ENCODE data around the gene FBXO42. TPM values are rescaled to one million over a fixed set of nuclear protein-coding genes. Genes with fewer than 3 reads are reported as not detected.
"Not testable (repeated sequence)": the region's sequence is repeated elsewhere in the genome, so short reads cannot be mapped to it uniquely, and the experiment has no call there.

FBXO42 gene
- total RNA-seq, 1 experiment from 2014 or later, result 21.9 TPM

DNA sequence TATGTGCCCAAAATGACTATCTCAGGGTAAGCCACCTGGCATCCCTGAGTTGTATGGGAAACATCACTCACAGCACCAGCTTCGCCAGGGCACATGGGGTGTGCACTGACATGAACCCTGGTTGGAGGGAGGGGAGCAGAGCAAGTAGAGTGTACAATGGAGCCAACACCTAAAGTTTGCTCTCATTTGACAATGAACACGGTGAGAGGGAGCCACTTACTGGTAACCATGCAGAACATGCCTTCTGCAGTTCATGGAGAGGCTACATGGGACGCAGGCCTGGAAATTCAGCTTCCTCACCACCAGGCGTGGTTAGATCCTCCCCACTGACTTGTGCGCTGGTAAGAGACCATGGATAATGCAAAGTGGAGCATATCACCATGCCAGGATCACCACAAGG, 105.3 kb downstream of the FBXO42 start:
- Mint-ChIP-seq H3K9me3 (ENCODE audit: unreplicated experiment) (no peaks in the 10 kb centered on the region), H3K27ac (ENCODE audit: low read depth, unreplicated experiment) (peak overlapping the region; percentile 27), H3K27me3 (ENCODE audit: insufficient read depth, unreplicated experiment) (no peaks in the 10 kb centered on the region), H3K36me3 (ENCODE audit: insufficient read depth, unreplicated experiment) (peaks cover 73% of the 10 kb centered on the region), H3K4me1 (ENCODE audit: insufficient read depth, unreplicated experiment) (peaks cover 33% of the 10 kb centered on the region), H3K4me3 (ENCODE audit: unreplicated experiment) (no peak overlapping the region)
- BruUV-seq (replicated peaks), result no TSS peak
- TF ChIP-seq, protein P1, sequence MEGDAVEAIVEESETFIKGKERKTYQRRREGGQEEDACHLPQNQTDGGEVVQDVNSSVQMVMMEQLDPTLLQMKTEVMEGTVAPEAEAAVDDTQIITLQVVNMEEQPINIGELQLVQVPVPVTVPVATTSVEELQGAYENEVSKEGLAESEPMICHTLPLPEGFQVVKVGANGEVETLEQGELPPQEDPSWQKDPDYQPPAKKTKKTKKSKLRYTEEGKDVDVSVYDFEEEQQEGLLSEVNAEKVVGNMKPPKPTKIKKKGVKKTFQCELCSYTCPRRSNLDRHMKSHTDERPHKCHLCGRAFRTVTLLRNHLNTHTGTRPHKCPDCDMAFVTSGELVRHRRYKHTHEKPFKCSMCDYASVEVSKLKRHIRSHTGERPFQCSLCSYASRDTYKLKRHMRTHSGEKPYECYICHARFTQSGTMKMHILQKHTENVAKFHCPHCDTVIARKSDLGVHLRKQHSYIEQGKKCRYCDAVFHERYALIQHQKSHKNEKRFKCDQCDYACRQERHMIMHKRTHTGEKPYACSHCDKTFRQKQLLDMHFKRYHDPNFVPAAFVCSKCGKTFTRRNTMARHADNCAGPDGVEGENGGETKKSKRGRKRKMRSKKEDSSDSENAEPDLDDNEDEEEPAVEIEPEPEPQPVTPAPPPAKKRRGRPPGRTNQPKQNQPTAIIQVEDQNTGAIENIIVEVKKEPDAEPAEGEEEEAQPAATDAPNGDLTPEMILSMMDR (IDR thresholded peaks at IDR 0.05; ENCODE audit: unreplicated experiment), result no peak
- POLR2A ChIA-PET, result interaction anchor here (0.6 kb wide), 3 partner anchors 28 to 679 kb away, joined by 3 to 4 read pairs (median 3); no protein-coding TSS in a partner anchor
- CTCF ChIA-PET, result interaction anchor here (0.8 to 2.7 kb wide), 5 partner anchors 60 to 168 kb away, joined by 4 to 19 read pairs (median 5); no protein-coding TSS in a partner anchor
- intact Hi-C loops (cut with micrococcal nuclease), result loop anchor here (10.0 kb wide), 2 partner anchors 102 to 242 kb away; partner anchors contain the start of gene SRARP
- DNase-seq (ENCODE audit: unreplicated experiment), result no peak

DNA sequence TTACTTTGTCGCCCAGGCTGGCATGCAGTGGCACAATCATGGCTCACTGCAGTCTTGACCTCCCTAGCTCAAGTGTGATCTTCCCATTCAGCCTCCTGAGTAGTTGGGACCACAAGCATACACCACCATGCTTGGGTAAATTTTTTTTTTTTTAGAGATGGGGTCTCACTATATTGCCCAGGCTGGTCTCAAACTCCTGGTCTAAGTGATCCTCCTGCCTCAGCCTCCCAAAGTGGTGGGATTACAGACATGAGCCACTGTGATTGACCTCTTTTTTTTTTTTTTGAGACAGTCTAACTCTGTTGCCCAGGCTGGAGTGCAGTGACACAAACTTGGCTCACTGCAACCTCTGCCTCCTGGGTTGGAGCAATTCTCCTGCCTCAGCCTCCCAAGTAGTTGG, 106.0 kb downstream of the FBXO42 start:
- BruUV-seq (replicated peaks); H3K9me3 Mint-ChIP-seq (ENCODE audit: unreplicated experiment); H3K4me3 Mint-ChIP-seq (ENCODE audit: unreplicated experiment); DNase-seq (ENCODE audit: unreplicated experiment); H3K27ac Mint-ChIP-seq (ENCODE audit: low read depth, unreplicated experiment); H3K27me3 Mint-ChIP-seq (ENCODE audit: insufficient read depth, unreplicated experiment): not testable (repeated sequence)
- H3K4me1 Mint-ChIP-seq (ENCODE audit: insufficient read depth, unreplicated experiment), result peaks cover 33% of the 10 kb centered on the region
- intact Hi-C loops (cut with micrococcal nuclease), result loop anchor here (10.0 kb wide), 2 partner anchors 101 to 241 kb away; partner anchors contain the start of gene SRARP
- peaks cover 66% of the 10 kb centered on the region for H3K36me3 Mint-ChIP-seq (ENCODE audit: insufficient read depth, unreplicated experiment)
- CTCF ChIA-PET, result interaction anchor here (0.6 to 6.2 kb wide), 6 partner anchors 11 to 239 kb away, joined by 3 to 79 read pairs (median 10); partner anchors contain the start of gene CPLANE2
- POLR2A ChIA-PET, result interaction anchor here (0.6 to 1.1 kb wide), 2 partner anchors 9 to 232 kb away, joined by 3 to 4 read pairs; partner anchors contain the start of gene CPLANE2

DNA sequence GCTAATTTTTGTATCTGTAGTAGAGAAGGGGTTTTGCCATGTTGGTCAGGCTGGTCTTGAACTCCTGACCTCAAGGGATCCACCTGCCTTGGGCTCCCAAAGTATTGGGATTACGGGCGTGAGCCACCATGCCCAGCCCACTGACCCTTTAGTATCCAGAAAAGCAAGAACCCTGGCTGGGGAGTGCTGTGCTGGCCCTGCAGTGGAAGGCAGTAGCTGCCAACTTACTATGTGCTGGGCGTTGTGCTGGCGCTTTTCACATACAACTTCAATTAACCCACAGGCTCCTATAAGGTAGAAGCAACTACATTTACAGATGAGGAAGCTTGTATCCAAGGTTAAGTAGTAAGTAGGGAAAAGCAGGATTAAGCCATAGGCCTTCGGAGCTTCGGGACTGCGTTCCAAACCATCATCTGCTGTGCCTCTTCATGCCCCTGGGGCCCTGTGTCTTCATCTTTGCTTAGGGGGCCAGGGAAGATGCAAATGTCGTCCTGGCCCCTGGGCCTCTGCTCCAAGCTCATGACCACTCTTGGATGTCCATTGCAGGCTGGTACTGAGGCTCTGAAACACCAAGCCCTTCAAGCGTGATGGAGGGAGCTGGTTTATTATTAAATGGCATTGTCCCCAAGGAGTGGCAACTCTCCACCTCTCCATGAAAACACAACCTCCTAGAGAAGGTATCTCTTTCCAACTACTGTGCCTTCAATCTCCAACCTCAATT, 106.6 kb downstream of the FBXO42 start:
- ChIA-PET CTCF (interaction anchor here (0.6 to 6.2 kb wide), 12 partner anchors 10 to 238 kb away, joined by 3 to 79 read pairs (median 4); partner anchors contain the start of gene CPLANE2), POLR2A (interaction anchor here (0.6 to 2.4 kb wide), 5 partner anchors 8 to 231 kb away, joined by 3 to 12 read pairs (median 4); partner anchors contain the start of gene CPLANE2)
- no peak overlapping the region for H3K27ac Mint-ChIP-seq (ENCODE audit: low read depth, unreplicated experiment)
- intact Hi-C loops (cut with micrococcal nuclease), result loop anchor here (2.0 to 10.0 kb wide), 4 partner anchors 57 to 241 kb away; partner anchors contain the start of gene SRARP
- peaks cover 60% of the 10 kb centered on the region for H3K36me3 Mint-ChIP-seq (ENCODE audit: insufficient read depth, unreplicated experiment)
- H3K4me1 Mint-ChIP-seq (ENCODE audit: insufficient read depth, unreplicated experiment), result peaks cover 29% of the 10 kb centered on the region
- no peaks in the 10 kb centered on the region for H3K27me3 Mint-ChIP-seq (ENCODE audit: insufficient read depth, unreplicated experiment)
- no TSS peak for BruUV-seq (replicated peaks)
- H3K9me3 Mint-ChIP-seq (ENCODE audit: unreplicated experiment), result no peaks in the 10 kb centered on the region
- TF ChIP-seq, protein P1 (IDR thresholded peaks at IDR 0.05; ENCODE audit: unreplicated experiment), result no peak
- no peak overlapping the region for H3K4me3 Mint-ChIP-seq (ENCODE audit: unreplicated experiment)
- DNase-seq (ENCODE audit: unreplicated experiment), result no peak

DNA sequence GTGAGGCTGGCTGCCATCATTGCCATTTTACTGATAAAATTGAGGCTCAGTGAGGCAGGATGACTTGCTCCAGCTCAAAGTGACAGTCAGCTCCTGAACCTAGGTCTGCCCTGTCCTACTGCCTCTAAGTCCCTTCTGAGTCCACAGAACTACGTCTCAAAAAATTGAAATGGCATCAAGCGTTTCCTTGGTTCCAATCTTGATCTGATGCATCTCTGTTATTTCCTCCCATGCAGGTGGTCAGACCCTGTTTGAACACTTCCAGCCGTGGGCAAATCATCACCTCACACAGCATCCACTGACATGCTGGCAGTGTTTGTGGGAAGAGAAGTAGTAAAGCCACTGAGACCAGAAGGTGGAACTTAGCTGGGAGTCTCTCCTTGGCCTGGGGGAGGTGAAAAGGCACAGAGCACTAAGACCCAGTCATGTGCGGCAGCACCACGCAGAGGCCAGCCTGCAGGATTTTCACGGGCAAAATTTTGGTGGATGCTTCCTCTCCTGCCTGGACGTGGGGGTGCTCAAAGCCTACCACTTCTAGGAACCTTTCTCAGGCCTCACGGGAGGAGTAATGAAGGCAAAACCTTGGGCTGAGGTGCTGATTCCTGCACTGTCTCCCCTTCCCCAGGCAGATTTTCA, 107.5 kb downstream of the FBXO42 start:
- Mint-ChIP-seq H3K4me3 (ENCODE audit: unreplicated experiment) (no peak overlapping the region), H3K9me3 (ENCODE audit: unreplicated experiment) (no peaks in the 10 kb centered on the region), H3K27ac (ENCODE audit: low read depth, unreplicated experiment) (peak overlapping the region; percentile 27), H3K4me1 (ENCODE audit: insufficient read depth, unreplicated experiment) (peaks cover 23% of the 10 kb centered on the region), H3K36me3 (ENCODE audit: insufficient read depth, unreplicated experiment) (peaks cover 51% of the 10 kb centered on the region), H3K27me3 (ENCODE audit: insufficient read depth, unreplicated experiment) (no peaks in the 10 kb centered on the region)
- TF ChIP-seq, protein P1 (IDR thresholded peaks at IDR 0.05; ENCODE audit: unreplicated experiment), result no peak
- BruUV-seq (replicated peaks), result no TSS peak
- ChIA-PET CTCF (interaction anchor here (0.6 to 6.2 kb wide), 17 partner anchors 10 to 235 kb away, joined by 3 to 79 read pairs (median 4); partner anchors contain the start of genes CPLANE2 and FAM131C), POLR2A (interaction anchor here (0.8 to 2.4 kb wide), 5 partner anchors 28 to 166 kb away, joined by 3 to 12 read pairs (median 3); partner anchors contain the start of gene EPHA2)
- DNase-seq (ENCODE audit: unreplicated experiment), result no peak
- intact Hi-C loops (cut with micrococcal nuclease), result loop anchor here (1.0 to 10.0 kb wide), 5 partner anchors 56 to 240 kb away; partner anchors contain the start of gene SRARP
